ENCODE data around the gene PRMT3. TPM values are rescaled to one million over a fixed set of nuclear protein-coding genes. Genes with fewer than 3 reads are reported as not detected.
A peak's percentile ranks its signal among the peaks of the same experiment; 100 is the strongest.
"Not testable (repeated sequence)": the region's sequence is repeated elsewhere in the genome, so short reads cannot be mapped to it uniquely, and the experiment has no call there.

PRMT3 gene
- total RNA-seq, 1 donor from 2014 or later = 17.7 TPM

DNA sequence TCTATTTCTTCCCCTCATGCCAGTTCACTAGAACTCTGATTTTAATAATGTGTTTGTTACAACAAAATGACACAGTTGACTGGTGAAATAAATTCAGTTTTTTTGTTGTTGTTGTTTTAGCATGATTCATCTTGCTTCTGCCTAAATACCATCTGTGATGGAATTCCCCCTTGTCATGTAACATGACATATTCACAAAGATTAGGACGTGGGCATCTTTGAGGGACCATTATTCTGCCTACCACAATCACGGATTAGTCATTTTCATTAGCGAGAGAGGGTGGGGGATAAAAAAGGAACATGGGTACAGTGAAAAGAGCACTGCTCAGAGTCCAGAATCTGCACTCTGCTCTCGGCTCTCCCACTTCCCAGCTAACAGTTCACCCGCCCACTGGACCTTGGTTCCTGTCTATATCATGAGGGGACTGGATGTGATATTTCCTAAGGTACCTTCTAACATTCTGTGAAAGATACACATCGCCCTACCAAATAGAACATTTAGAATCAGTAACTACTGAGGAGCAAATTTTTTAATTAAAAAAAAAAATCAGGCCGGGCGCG lies 12.7 kb upstream of the PRMT3 start:
- Histone ChIP-seq H3K27me3 (no peaks in the 10 kb centered on the region), H3K27ac (no peak overlapping the region), H3K9me3 (no peaks in the 10 kb centered on the region), H3K4me1 (no peaks in the 10 kb centered on the region), H3K4me3 (no peak overlapping the region), H3K36me3 (peaks cover 0 to 32% of the 10 kb centered on the region in 2 donors)
- no peak for DNase-seq (ENCODE audit: extremely low spot score in 2 of 2)
- intact Hi-C loops (cut with DNase I) = no loop called here
- TF ChIP-seq, protein P1, sequence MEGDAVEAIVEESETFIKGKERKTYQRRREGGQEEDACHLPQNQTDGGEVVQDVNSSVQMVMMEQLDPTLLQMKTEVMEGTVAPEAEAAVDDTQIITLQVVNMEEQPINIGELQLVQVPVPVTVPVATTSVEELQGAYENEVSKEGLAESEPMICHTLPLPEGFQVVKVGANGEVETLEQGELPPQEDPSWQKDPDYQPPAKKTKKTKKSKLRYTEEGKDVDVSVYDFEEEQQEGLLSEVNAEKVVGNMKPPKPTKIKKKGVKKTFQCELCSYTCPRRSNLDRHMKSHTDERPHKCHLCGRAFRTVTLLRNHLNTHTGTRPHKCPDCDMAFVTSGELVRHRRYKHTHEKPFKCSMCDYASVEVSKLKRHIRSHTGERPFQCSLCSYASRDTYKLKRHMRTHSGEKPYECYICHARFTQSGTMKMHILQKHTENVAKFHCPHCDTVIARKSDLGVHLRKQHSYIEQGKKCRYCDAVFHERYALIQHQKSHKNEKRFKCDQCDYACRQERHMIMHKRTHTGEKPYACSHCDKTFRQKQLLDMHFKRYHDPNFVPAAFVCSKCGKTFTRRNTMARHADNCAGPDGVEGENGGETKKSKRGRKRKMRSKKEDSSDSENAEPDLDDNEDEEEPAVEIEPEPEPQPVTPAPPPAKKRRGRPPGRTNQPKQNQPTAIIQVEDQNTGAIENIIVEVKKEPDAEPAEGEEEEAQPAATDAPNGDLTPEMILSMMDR (IDR thresholded peaks at IDR 0.05) = no peak
- no peak for TF ChIP-seq POLR2A (IDR thresholded peaks at IDR 0.05)
- TF ChIP-seq POLR2AphosphoS5 (IDR thresholded peaks at IDR 0.05; ENCODE audit: insufficient read depth in 1 of 2, low read depth in 1 of 2) = no peak

DNA sequence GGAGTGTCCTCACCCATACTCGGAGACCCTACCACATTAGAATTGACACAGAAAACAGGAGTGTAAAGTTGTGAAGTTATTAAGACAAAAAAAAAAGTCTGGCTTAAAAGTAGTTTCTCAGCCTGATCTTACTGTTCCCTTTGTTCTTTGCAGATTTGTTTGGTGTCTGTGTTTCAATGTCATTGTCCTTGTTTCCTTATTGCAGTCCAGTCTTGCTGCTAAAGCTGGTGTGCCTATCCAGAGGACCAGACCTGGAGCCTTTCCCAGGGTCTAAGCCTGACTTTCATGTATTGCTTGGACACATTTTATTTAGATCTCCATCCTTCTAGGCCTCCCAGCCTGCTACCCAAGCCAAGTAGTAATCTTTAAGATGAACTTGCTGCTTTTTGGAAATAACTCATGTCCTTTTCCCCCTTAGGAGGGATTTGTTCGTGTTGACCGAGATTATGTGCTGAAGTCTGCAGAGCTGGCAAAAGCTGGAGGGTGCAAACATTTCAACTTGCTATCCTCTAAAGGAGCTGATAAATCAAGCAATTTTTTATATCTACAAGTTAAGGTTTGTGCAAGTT lies 11.3 kb upstream of the PRMT3 start:
- Histone ChIP-seq H3K4me3 (no peak overlapping the region), H3K27me3 (no peaks in the 10 kb centered on the region), H3K9me3 (no peaks in the 10 kb centered on the region), H3K27ac (no peak overlapping the region), H3K36me3 (peaks cover 0 to 32% of the 10 kb centered on the region in 2 donors), H3K4me1 (no peaks in the 10 kb centered on the region)
- TF ChIP-seq POLR2AphosphoS5 (IDR thresholded peaks at IDR 0.05; ENCODE audit: insufficient read depth in 1 of 2, low read depth in 1 of 2) = no peak
- DNase-seq (ENCODE audit: extremely low spot score in 2 of 2) = no peak
- intact Hi-C loops (cut with DNase I) = no loop called here

DNA sequence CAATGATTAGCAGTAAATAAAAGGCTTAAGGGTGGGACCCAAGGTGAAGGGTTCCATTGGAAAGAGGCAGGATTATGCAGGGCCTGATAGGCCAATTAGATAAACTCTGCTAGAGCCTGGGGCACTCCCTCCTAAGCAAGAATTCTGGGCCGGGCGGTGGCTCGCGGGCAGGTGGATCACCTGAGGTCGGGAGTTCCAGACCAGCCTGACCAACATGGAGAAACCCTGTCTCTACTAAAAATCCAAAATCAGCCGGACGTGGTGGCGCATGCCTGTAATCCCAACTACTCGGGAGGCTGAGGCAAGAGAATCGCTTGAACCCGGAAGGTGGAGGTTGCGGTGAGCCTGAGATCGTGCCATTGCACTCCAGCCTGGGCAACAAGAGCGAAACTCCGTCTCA lies 1.5 kb upstream of the PRMT3 start:
- H3K36me3 ChIP-seq; DNase-seq (ENCODE audit: extremely low spot score in 2 of 2); H3K27me3 ChIP-seq; H3K9me3 ChIP-seq; H3K4me3 ChIP-seq; intact Hi-C loops (cut with DNase I); H3K27ac ChIP-seq: not testable (repeated sequence)
- H3K4me1 ChIP-seq = peaks cover 19% of the 10 kb centered on the region

DNA sequence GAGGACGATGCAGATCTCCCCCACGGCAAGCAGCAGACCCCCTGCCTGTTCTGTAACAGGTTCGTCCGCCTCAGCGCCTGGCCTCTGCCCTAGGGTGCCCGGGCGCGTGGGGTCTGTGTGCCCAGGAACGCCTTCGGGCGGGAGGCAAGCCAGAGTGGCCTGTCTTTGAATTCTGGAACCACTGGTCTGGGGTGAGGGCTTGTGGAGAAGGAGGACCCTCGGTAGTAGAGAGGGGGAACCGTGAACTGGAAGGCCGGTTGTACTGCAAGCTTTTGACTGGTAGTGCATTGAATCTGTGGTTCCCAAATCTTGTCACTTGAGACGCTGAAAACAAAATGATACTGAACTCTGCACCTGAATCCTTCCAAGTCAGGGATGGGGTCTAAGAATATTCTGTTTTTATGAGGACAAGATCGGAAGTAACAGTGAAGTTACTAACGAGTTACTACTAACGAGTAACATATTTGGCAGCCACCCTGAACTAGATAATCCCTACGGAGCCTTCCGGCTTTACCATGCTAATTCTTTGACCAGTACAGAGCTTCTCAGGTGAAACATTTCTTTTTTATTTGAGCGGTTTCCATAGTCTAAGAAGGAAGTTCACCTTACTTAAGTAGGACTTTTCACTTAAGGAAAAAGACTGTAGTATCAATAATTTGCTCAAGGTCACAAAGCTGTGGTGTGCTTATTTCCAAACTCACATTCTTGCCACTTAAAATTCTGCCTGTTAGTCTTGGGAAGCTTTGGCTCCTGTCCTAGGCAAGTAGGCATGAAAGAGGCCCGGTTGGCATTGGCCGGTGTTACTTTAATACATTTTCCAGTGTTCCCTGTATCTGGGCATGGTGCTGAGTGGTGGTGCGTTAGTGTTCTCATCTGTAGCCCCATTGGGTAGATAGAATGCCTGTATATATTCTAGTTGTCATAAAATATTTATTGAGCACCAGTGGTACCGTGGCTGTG lies 860 bp downstream of the PRMT3 start:
- no peak for DNase-seq (ENCODE audit: extremely low spot score in 2 of 2)
- H3K27ac ChIP-seq = peak overlapping the region; percentile 91
- TF ChIP-seq POLR2A (IDR thresholded peaks at IDR 0.05) (no peak), POLR2AphosphoS5 (IDR thresholded peaks at IDR 0.05; ENCODE audit: insufficient read depth in 1 of 2, low read depth in 1 of 2) (no peak)
- TF ChIP-seq, protein P1 (IDR thresholded peaks at IDR 0.05) = no peak

DNA sequence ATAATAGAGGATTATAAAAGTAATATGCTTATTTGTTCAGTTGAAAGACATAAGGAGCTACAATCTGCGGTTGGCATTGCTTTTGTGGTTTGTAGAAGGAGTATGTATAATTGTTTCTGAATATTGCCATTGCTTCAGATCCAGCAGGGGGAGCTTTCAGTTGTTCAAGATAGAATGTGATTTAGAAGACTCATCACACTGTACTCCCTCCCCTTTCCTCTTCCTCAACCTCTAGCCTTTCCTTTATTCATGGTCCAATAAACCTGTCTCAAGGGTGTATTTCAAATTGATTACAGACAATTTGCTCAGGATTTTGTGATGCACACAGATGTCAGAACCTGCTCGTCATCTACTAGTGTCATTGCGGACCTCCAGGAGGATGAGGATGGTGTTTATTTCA lies 9.8 kb downstream of the PRMT3 start:
- DNase-seq (ENCODE audit: extremely low spot score in 2 of 2) = no peak
- intact Hi-C loops (cut with DNase I) = no loop called here
- Histone ChIP-seq H3K9me3 (no peaks in the 10 kb centered on the region), H3K27ac (no peak overlapping the region), H3K4me3 (no peak overlapping the region), H3K27me3 (no peaks in the 10 kb centered on the region), H3K36me3 (peaks cover 0 to 35% of the 10 kb centered on the region in 2 donors), H3K4me1 (no peaks in the 10 kb centered on the region)
- TF ChIP-seq POLR2AphosphoS5 (IDR thresholded peaks at IDR 0.05; ENCODE audit: insufficient read depth in 1 of 2, low read depth in 1 of 2) (no peak), POLR2A (IDR thresholded peaks at IDR 0.05) (no peak)
- TF ChIP-seq, protein P1 (IDR thresholded peaks at IDR 0.05) = no peak

More for the DNA sequence above, 860 bp downstream of the PRMT3 start:
- Histone ChIP-seq H3K4me3 (peak overlapping the region; percentile 82 to 89), H3K4me1 (peaks cover 19% of the 10 kb centered on the region), H3K36me3 (no peaks in the 10 kb centered on the region), H3K27me3 (no peaks in the 10 kb centered on the region), H3K9me3 (no peaks in the 10 kb centered on the region)
- intact Hi-C loops (cut with DNase I) = no loop called here
